Activated CD4-positive, CD25-positive, alpha-beta regulatory T cell treated with anti-CD3 and anti-CD28 coated beads, Interleukin-2, amount 50 U/mL, for 72 hours (primary cell): Measurements from ENCODE around the gene BAZ1B.
"Not testable (repeated sequence)": the region's sequence is repeated elsewhere in the genome, so short reads cannot be mapped to it uniquely, and the experiment has no call there.

Experiments
- DNase-seq: peaks from one replicate; pipeline ENCODE4 v3.0.0; 2021

BAZ1B gene

DNA sequence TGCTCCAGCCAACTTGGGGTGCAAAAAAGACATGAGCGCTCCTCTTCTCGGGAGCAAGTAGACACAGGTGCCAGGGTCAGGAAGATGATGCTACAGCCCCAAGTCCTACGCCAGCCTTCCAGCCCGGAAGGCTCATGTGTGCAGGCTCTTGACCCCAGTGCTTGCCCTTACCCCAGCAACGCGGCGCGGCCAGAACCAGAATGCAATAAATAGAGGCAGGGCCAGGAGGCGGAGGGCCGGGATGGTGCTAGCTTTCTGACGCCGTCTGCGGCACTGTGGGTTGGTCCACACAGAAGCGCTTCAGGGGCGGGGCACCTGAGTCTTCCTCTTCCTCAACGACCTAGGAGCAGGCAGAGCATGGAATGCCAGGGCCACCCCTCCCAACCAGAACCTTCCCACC lies 15.0 kb upstream of the BAZ1B start:
- no peak for DNase-seq

DNA sequence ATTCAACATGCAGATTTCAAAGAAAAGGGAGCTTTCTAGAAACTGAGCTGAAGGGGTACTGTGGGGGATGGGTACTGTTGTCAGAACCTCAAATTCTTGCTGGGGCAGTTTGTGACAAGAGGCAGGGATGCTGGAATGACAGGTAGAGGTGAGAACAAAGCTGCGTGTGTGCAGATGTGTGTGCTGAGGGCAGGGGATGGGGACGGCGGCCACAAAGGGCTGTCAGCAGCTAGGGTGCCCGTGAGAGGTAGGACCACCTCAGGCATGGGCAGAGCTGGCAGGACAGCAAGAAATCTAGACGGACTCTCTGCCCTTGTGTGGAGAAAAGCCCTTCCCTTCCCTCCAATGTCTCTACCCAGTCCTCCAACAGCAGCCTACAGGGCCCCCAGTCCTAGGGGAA lies 14.4 kb upstream of the BAZ1B start:
- no peak for DNase-seq

DNA sequence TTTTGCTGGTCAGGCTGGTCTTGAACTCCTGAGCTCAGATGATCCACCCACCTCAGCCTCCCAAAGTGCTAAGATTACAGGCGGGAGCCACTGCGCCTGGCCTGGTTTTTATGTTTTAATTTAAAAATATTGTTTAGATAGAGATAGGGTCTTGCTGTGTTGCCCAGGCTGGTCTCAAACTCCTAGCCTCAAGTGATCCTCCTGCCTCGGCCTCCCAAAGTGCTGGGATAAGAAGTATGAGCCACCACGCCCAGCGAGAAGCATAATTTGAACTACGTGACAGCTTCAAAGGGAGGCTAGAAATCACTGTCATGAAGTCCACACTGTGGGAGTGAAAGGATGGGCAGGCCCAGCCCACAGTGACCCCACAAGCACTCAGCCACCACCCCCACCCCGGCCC lies 13.8 kb upstream of the BAZ1B start:
- not testable (repeated sequence) for DNase-seq

DNA sequence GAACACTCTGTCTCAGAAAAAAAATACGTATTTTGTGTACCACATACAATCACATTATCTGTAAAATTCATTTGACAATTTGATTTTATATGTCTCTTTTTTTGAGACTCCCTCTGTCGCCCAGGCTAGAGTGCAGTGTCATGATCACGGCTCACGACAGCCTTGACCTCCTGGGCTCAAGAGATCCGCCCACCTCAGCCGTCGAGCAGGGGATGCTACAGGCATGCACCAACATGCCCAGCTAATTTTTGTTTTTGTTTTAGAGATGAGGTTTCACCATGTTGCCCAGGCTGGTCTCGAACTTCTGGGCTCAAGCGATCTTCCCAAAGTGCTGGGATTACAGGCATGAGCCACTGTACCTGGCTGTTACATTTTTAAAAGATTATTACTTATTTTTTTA lies 11.6 kb upstream of the BAZ1B start:
- DNase-seq: no peak

DNA sequence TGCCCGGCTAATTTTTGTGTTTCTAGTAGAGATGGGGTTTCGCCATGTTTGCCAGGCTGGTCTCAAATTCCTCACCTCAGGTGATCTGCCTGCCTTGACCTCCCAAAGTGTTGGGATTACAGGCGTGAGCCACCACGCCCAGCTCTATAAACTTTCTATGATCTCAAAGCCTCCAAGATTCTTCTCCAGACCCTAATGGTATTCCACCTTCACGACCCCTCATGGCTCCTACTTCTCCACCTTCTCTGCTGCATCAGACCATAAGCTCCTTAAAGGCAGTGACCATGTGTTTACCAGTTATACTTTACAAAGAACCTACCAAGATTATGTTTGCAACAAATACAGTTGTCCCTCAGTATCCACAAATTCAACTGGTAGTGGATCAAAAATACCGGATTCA lies 10.1 kb upstream of the BAZ1B start:
- DNase-seq: no peak

DNA sequence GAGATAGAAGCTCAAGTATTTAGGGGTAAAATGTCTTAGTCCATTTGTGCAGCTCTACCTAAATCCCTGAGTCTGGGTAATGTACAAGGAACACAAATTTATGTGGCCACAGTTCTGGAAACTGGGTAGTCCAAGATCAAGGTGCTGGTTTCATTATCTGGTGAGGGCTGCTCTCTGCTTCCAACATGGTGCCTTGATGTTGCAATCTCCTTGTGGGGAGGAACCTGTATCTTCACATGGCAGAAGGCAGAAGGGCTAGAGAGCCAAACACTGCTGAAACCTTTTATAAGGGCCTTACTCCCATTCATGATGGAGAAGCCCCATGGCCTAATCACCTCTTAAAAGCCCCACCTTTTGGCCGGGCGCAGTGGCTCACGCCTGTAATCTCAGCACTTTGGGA lies 8.7 kb upstream of the BAZ1B start:
- no peak for DNase-seq

DNA sequence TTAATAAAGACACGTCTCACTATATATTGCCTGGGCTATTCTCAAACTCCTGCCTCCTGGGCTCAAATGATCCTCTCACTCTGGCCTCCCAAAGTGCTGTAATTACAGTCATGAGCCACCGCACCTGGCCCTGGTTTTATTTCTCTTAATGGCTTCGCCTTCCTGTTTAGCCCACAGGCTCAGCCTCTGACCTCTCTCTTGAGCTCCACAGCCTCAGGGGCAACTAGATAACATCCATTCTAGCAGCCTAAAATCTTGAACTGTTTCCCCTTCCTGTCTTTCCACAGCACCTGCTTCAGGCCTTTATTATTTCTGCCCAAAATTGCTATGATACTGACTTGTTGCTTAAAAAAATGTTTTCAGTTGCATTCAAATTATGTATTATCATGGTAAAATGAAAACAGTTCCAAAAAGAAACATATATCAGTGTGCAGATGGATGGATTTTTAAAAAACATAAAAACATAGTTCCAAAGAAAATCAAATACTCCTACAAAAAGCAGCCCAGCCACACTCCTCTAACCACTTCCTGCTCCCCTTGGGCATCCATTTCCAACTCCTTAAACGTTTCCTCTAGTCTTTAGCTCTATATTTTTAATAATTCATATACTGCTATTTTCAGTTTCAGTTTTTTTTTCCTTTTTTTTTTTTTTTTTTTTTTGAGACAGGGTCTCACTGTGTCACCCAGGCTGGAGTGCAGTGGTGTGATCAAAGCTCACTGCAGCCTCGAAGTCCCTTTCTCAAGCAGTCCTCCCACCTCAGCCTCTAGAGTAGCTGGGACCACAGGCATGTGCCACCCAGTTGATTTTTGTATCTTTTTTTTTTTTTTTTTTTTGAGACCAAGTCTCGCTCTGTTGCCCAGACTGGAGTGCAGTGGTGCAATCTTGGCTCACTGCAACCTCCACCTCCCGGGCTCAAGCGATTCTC lies 5.1 kb upstream of the BAZ1B start:
- DNase-seq: no peak

DNA sequence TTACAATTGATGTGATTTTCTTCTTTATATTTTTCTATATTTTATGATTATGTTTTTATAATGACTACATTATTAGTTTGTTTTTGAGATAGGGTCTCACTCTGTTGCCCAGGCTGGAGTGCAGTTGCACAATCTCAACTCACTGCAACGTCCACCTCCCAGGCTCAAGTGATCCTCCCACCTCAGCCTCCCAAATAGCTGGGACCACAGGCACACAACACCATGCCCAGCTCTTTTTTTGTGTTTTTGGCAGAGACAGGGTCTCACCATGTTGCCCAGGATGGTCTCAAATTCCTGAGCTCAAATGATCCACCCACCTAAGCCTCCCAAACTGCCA lies 4.0 kb upstream of the BAZ1B start:
- DNase-seq: not testable (repeated sequence)

DNA sequence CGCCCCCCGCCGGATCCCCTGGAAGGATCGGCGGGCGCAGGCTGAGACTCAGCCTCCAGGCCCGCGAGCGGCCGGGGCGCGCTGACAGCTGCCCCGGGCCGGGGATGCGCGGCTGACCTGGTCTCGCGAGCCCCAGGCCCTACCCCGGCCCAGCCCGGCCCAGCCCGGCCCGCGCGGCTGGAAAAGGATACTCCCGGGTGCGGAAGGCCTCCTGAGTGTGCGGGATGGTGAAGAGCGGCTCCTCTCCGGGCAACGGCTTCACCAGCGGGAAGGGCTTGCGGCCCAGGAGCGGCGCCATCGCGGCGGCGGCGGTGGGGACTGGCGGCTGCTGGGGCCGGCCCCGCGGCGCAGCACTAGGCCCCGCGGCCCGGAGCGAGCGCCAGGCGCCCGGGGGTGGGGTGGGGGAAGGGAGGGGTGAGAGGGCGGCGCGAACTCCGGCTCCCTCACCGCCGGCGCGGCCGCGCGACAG lies 423 bp downstream of the BAZ1B start:
- no peak for DNase-seq

DNA sequence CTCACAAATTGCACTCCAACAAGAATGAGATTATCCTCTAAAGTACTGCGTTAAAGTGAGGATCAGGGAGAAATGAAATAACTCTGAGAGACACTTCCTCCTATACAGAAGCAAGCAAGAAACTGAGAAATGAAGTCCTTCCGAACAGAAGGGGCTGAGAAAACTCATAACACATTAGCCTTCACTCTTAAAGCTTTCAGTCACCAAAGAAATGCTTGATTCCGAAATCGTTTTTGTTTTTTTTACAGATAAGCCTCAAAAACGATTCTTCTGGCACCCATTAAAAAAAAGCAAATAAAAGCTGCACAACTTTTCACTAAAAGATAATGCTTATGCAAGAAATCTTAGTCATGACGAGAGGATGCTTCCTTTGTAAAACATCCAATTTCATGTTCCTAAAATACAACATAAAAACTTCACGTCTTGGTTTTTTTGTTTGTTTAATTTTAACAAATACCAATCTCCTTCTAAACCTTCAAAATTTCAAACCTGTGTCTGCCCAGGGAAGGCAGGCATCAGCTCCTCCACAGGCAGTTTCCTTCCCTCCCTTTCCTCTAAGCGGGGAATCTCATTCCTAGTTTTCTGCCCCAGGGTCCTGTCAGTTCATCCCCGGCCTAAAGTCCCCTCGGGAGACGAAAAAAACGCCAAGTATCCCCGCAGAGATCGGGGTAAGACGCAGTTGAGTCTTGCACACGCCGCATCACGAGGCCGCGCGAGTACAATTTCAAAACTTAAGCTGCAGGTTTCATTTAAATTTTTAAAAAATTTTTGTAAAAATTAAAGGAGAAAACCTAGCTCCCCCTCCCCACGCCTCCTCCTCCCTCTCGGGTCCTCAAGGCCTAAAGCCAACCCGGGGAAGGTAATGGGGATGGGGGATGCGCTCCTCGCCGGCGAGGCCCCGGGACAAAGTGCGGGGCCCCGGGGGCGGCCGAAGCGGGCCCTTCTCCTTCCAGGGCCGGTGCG lies 1.1 kb downstream of the BAZ1B start:
- no peak for DNase-seq

DNA sequence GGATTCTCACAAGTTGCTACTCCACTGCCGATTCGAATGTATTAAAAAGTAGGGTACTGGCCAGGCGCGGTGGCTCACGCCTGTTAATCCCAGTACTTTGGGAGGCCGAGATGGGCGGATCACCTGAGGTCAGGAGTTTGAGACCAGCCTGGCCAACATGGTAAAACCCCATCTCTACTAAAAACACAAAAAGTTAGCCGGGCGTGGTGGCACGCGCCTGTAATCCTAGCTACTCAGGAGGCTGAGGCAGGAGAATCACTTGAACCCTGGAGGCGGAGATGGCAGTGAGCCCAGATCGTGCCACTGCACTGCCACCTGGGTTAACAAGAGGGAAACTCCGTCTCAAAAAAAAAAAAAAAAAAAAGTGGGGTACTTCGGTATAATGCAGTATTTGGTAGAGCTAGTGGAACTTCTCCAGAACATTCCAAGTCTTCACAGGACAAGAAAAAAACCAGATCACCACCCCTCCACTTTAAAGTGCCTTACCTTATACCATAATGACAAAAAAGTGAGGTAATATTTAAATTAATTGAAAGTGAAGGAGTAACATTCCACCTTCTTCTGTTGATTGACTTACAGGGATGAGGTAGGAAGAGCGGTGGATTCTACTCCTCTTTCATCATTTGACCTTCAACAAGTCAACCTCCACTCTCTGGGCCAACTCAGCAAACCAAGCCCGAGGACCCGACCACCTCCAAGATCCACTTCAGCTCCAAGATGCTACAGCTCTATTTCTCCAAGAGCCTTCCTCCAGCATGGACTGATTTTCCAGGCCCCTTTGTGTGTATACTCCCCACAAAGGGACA lies 2.0 kb downstream of the BAZ1B start:
- DNase-seq: peak; percentile 25

DNA sequence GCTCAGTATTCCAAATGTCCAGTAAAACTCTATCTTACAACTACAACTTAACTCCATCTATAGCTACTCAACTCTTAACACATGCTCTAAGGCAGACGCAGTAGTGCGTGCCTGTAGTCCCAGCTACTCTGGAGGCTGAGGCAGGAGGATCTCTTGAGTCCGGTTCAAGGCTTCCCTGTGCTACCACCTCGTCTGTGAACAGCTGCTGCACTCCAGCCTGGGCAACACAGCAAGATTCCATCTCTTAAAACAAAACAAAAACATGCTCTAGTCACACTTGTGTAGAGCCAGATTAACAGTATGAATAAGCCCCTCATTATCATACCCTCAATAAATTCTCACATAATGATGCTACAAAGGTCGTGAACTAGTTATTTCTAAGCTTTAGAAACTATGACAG lies 3.6 kb downstream of the BAZ1B start:
- DNase-seq: no peak

DNA sequence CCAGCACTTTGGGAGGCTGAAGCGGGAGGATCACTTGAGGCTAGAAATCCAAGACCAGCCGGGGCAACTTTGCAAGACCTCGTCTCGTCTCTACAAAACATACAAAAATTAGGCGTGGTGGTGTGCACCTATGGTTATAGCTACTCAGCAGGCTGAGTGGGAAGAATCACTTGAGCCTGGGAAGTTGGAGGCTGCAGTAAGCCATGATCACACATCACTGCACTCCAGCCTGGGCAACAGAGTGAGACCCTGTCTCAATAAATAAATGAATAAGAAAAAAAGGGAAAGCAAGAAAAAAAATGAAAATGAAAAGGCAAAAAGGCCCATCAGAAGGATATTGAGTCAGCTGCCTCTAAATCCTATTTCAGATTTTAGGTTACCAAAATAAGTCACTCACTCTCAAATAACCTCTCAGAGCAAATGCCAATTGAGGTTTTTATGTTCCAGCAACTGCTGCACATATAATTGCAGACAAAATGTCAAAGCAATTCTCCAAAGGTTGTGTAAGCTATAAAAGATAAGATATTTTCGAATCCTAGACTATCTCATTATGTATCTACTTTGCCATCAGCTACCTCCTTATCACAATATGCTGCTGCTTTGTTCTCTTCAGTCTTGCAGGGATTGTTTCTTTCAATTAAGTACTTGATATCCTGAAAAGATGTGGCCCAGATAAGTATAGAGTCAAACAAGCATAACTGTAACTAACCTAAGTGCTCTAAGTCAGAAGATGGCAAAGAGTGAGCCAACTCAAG lies 4.7 kb downstream of the BAZ1B start:
- DNase-seq: no peak

DNA sequence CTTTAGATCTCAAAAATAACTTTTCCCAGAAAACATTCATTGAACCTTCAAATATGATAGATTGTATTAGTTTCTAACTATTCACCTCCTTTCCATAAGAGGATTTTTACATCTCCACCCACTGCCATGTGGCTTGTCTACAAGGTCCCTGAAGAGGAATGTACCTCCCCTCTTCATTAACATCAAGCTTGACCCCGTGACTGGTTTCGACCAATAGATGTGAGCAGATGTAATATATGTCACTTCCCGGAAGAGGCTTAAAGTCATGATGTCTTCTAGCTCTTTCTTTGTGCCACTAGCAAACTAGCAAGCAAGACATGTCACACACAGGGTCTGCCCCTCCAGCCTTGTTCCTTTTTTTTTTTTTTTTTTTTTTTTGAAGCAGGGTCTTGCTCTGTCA lies 6.9 kb downstream of the BAZ1B start:
- DNase-seq: no peak

DNA sequence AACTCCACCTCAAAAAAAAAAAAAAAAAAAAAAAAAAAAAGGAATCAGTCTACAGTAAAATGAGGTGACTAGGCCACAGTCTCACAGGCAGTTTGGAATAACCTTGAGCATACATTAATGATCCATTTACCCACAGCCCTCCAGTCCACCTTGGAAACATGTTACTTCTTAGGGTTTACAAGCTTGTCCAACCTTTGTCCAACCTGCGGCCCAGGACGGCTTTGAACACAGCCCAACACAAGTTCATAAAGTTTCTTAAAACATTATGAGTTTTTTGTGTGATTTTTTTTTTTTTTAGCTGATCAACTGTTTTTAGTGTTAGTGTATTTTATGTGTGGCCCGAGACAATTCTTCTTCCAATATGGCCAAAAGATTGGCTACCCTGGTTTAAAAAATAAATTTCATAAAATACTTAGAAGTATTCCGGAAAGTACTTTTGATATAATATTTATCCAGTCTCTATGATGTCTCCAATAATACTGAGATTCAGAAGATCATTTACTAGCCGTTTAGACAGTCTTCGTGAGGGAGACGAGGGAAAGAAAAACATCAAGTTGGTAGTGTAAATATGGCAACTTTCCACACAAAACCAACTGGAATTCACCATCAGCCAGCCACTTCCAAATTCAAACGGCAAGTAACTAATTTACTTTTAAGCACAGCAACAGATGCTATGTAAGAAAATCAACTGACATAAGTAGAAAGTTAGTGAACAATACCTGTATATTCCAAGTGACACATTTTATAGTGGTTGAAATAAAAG lies 9.9 kb downstream of the BAZ1B start:
- DNase-seq: no peak

DNA sequence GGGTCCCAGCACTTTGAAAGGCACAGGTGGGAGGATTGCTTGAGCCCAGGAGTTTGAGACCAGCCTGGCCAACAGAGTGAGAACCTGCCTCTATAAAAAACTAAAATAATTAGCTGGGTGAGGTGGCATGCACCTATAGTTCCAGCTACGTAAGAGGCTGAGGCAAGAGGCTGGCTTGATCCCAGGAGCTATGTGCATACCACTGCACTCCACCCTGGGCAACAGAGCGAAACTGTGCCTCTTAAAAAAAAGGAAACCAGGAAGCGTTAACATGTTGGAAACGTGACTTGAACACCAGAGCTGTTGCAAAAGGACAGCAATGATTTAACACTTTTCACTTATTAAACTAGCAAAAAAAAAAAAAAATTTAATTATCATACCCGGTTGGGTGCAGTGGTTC lies 12.6 kb downstream of the BAZ1B start:
- DNase-seq: no peak

DNA sequence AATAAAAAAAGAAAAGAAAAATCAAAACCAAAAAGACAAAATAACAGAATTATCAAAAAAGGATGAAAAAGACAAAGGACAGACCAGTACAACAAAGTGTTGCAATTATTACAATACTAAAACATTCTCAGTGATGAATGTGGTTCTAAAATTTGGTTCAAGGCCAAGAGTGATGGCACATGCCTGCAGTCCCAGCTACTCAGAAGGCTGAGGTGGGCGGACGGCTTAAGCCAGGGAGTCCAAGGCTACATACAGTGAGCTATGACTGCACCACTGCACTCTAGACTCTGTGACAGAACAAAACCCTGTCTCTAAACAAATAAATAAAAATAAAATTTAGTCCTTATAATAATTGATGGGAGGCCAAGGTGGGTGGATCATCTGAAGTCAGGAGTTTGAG lies 14.5 kb downstream of the BAZ1B start:
- no peak for DNase-seq

DNA sequence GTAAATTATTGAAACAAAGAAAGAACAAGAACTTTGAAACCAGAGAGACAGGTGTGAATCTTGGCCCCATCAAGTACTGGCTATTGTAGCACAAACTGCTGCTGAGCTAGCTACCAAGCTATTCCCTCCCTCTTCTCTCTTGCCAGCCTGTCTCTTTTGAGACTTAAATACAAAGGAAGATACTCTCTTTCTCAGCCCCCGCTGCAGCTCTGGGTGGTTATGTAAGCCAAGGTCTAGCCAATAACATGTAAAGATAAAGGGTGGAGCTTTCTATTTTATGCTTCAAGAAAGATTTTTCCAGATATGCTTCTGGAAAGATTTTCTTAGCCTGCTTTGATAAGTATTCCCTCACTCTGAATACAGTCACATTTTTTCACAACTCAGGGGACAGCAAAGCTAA lies 17.2 kb downstream of the BAZ1B start:
- no peak for DNase-seq

DNA sequence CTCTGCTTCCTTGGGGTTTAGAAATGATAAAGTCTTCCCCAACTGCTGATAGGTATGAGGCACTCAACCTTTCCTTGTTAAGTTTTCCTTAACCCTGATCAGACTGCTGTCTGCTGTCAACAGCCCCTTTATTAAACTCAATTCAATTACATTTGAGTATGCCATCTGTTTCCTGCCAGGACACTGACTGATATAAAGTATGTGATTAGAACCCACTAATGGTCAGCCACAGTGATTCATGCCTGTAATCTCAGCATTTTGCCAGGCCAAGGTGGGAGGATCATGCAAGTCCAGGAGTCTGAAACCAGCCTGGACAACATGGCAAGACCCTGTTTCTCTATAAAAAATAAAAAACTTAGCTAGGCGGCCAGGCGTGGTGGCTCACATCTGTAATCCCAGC lies 18.1 kb downstream of the BAZ1B start:
- DNase-seq: no peak

DNA sequence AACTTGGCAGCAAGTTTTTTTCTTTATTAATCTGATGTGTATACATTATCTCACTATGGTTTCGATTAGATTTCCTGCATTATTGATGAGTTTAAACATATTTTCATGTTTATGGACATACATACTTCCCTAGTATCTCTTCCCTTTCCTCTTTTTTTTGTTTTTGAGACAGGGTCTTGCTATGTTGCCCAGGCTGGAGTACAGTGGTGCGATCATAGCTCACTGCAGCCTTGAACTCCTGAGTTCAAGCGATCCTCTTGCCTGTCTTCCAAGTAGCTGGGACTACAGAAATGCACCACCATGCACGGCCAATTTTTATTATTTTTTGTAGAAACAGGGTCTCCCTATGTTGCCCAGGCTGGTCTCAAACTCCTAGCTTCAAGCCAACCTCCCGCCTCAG lies 18.9 kb downstream of the BAZ1B start:
- no peak for DNase-seq

DNA sequence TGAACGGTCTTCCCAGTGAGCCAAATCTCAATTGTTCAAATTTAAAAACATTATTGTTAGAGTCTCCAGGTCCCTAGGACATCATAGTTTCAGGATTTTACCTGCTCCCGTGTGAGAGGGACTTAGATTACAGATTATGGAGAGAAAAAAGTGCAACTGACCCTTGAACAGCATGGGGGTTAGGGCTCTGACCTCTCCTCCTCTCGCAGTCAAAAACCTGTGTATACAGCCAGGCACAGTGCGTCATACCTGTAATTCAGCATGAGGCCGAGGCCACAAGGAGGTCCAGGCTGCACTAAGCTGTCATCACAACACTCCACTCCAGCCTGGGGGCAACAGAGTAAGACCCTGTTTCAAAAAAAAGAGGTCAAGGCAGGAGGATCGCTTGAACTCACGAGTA lies 25.5 kb downstream of the BAZ1B start:
- DNase-seq: no peak

DNA sequence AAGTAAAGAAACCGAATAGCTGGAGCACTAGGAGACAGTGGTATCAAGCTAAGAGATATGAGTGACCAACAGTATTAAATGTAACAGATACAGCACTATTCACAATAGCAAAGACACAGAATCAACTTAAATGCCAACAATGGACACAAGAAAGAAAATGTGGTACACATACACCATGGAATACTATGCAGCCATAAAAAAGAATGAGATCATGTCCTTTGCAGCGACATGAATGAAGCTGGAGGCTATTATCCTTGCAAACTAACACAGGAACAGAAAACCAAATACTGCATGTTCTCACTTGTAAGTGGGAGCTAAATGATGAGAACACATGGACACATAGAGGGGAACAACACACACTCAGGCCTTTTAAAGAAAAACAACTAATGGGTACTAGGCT lies 26.6 kb downstream of the BAZ1B start:
- not testable (repeated sequence) for DNase-seq
